Liver (tissue), 9 donors: Measurements from ENCODE around the gene NRG3. TPM values are rescaled to one million over a fixed set of nuclear protein-coding genes. Genes with fewer than 3 reads are reported as not detected.

Source experiments
- DNase-seq: peaks from one replicate; pipeline ENCODE4 v3.0.0-alpha.2; 2017; ENCODE audit warnings: low spot score
- H3K27ac ChIP-seq, 2 donors: one replicate each; pipeline ENCODE4 v1.7.0; 2013; ENCODE audit warnings: inconsistent platforms in 2 of 2, low read length in 2 of 2, control low read depth in 1 of 2, low read depth in 1 of 2, mild to moderate bottlenecking in 1 of 2
- H3K27me3 ChIP-seq, 4 donors: one replicate each; pipeline versions ENCODE4 v1.6.1 to v1.7.0; 2013; ENCODE audit warnings: low read length in 3 of 4, inconsistent platforms in 1 of 4, mild to moderate bottlenecking in 1 of 4, moderate library complexity in 1 of 4; ENCODE audit not compliant: control insufficient read depth in 4 of 4, insufficient read depth in 4 of 4
- H3K36me3 ChIP-seq, 4 donors: one replicate each; pipeline versions ENCODE4 v1.6.1 to v1.7.0; 2013; ENCODE audit warnings: low read length in 3 of 4, mild to moderate bottlenecking in 3 of 4, low read depth in 1 of 4, moderate library complexity in 1 of 4; ENCODE audit not compliant: control insufficient read depth in 4 of 4, insufficient read depth in 3 of 4
- H3K4me1 ChIP-seq, 4 donors: one replicate each; pipeline versions ENCODE4 v1.6.1 to v1.7.0; 2013; ENCODE audit warnings: low read length in 3 of 4, mild to moderate bottlenecking in 3 of 4, moderate library complexity in 1 of 4; ENCODE audit not compliant: control insufficient read depth in 4 of 4, insufficient read depth in 4 of 4
- H3K4me3 ChIP-seq, 3 donors: one replicate each; pipeline versions ENCODE4 v1.6.1 to v1.7.0; 2013; ENCODE audit warnings: low read length in 3 of 3, control low read depth in 1 of 3, low read depth in 1 of 3, mild to moderate bottlenecking in 1 of 3
- H3K9ac ChIP-seq, 2 donors: one replicate each; pipeline ENCODE4 v1.7.0; 2013; ENCODE audit warnings: low read length in 2 of 2, mild to moderate bottlenecking in 2 of 2, moderate library complexity in 2 of 2, control low read depth in 1 of 2, low read depth in 1 of 2
- H3K9me3 ChIP-seq, 4 donors: one replicate each; pipeline versions ENCODE4 v1.6.1 to v1.7.0; 2013; ENCODE audit warnings: low read length in 3 of 4; ENCODE audit not compliant: control insufficient read depth in 4 of 4
- EGR1 ChIP-seq, 2 donors: IDR thresholded peaks; 2 replicates each; pipeline ENCODE4 v1.6.1; 2016 to 2018; ENCODE audit warnings: antibody characterized with exemption in 2 of 2, low read depth in 2 of 2
- FOXA1 ChIP-seq: IDR thresholded peaks from 2 replicates; pipeline ENCODE4 v1.6.1; 2016; ENCODE audit warnings: antibody characterized with exemption
- FOXA2 ChIP-seq: IDR thresholded peaks from 2 replicates; pipeline ENCODE4 v1.6.1; 2016; ENCODE audit warnings: antibody characterized with exemption
- GABPA ChIP-seq, 2 donors: IDR thresholded peaks in 1 of 2; conservative IDR thresholded peaks in 1 of 2; 2 replicates each; pipeline ENCODE4 v1.6.1; 2016; ENCODE audit warnings: antibody characterized with exemption in 2 of 2, mild to moderate bottlenecking in 1 of 2, moderate library complexity in 1 of 2
- HNF4A ChIP-seq, 2 donors: conservative IDR thresholded peaks; 2 replicates each; pipeline ENCODE4 v1.6.1; 2016; ENCODE audit warnings: antibody characterized with exemption in 2 of 2, mild to moderate bottlenecking in 2 of 2
- HNF4G ChIP-seq: IDR thresholded peaks from 2 replicates; pipeline ENCODE4 v1.6.1; 2016; ENCODE audit warnings: antibody characterized with exemption
- JUND ChIP-seq, 2 donors: IDR thresholded peaks; 2 replicates each; pipeline ENCODE4 v1.6.1; 2016; ENCODE audit warnings: antibody characterized with exemption in 2 of 2
- NR2F2 ChIP-seq: IDR thresholded peaks from 2 replicates; pipeline ENCODE4 v1.6.1; 2016; ENCODE audit warnings: antibody characterized with exemption
- RAD21 ChIP-seq, 2 donors: IDR thresholded peaks; 2 replicates each; pipeline ENCODE4 v1.6.1; 2016; ENCODE audit warnings: antibody characterized with exemption in 2 of 2, mild to moderate bottlenecking in 2 of 2
- RXRA ChIP-seq, 2 donors: IDR thresholded peaks; 2 replicates each; pipeline ENCODE4 v1.6.1; 2017 to 2018; ENCODE audit warnings: antibody characterized with exemption in 2 of 2, mild to moderate bottlenecking in 1 of 2
- SP1 ChIP-seq: IDR thresholded peaks from 2 replicates; pipeline ENCODE4 v1.6.1; 2018; ENCODE audit warnings: antibody characterized with exemption, mild to moderate bottlenecking
- TAF1 ChIP-seq: conservative IDR thresholded peaks from 2 replicates; pipeline ENCODE4 v1.6.1; 2016; ENCODE audit warnings: antibody characterized with exemption, mild to moderate bottlenecking
- YY1 ChIP-seq: IDR thresholded peaks from 2 replicates; pipeline ENCODE4 v1.6.1; 2016; ENCODE audit warnings: antibody characterized with exemption, mild to moderate bottlenecking
- WGBS: extraction: QIAGEN DNeasy Blood & Tissue Kit; methylation state at CpG from one replicate; pipeline ENCODE4 v1.1.7; 2013; 5-methylcytosine and 5-hydroxymethylcytosine counted together
- polyA plus RNA-seq, 2 donors: library from polyadenylated mRNA; stranded (reverse) in 1 of 2; unstranded in 1 of 2; fragments of 200-250 nt in 1 of 2; fragments of >200 nt in 1 of 2; fragmentation: Nextera tagmentation in 1 of 2; extraction: Ambion mirVana in 1 of 2; gene quantifications; one replicate each; pipeline versions ENCODE4 v1.2.1 to v1.2.3, GENCODE V29; 2013 to 2015
- total RNA-seq, 2 donors: library from RNA; depleted of rRNA; stranded (reverse); fragments of >200 nt; gene quantifications; one replicate each; pipeline ENCODE4 v1.2.3, GENCODE V29; 2014
- TF ChIP-seq, protein P1 (sequence below): IDR thresholded peaks from 2 replicates; pipeline ENCODE4 v1.6.1; 2016; ENCODE audit warnings: antibody characterized with exemption
- TF ChIP-seq, protein P2 (sequence below): IDR thresholded peaks from 2 replicates; pipeline ENCODE4 v1.6.1; 2016; ENCODE audit warnings: antibody characterized with exemption
- TF ChIP-seq, protein P3 (sequence below): IDR thresholded peaks from 2 replicates; pipeline ENCODE4 v1.6.1; 2016; ENCODE audit warnings: antibody characterized with exemption, mild to moderate bottlenecking
- TF ChIP-seq, protein P4 (sequence below): IDR thresholded peaks from 2 replicates; pipeline ENCODE4 v1.6.1; 2016; ENCODE audit warnings: antibody characterized with exemption
- TF ChIP-seq, protein P5 (sequence below): fragments of 150-350 bp; IDR thresholded peaks from 2 replicates; pipeline ENCODE4 v1.5.1; 2017; ENCODE audit warnings: improper control_type of control experiment, low read depth, low read length; ENCODE audit not compliant: missing input control
- donor health status: healthy.
- donor health status: healthy.
- donor health status: healthy.
- donor health status: healthy.
- donor health status: healthy.

The NRG3 gene
- total and polyA plus RNA-seq, 4 donors: 0.24 to 3.7 (median 0.38) TPM

DNA sequence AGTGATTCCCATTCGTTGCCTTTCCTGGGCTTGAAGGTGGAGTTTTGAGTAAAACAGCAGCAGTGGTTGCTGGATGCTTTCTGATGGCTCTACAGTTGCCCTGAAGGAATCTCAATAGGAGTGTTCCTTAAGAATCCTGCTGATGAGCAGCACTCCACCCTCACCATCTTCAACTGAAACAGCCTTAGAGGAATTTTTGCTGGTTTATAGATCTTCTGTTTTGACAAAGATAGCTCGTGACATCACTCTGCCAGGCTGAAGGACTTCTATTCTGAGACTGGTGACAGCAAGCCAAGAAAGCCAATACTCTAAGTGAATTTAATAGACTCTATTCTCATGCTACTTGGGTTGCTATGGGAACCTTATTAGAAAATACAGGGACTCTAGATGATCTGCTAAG lies 1014.7 kb downstream of the NRG3 start:
- no peak for DNase-seq
- Histone ChIP-seq H3K4me1 (no peaks in the 10 kb centered on the region), H3K9me3 (no peaks in the 10 kb centered on the region), H3K27ac (no peak overlapping the region), H3K4me3 (no peak overlapping the region), H3K9ac (no peak overlapping the region), H3K27me3 (no peaks in the 10 kb centered on the region), H3K36me3 (no peaks in the 10 kb centered on the region)
- TF ChIP-seq RAD21 (IDR thresholded peaks at IDR 0.05) (no peak), YY1 (no peak), TAF1 (no peak), JUND (IDR thresholded peaks at IDR 0.05) (no peak), FOXA2 (no peak), HNF4G (no peak), GABPA (IDR thresholded peaks at IDR 0.05 in 1 of 2, conservative IDR thresholded peaks at IDR 0.05 in 1 of 2) (no peak), NR2F2 (no peak), SP1 (no peak)
- TF ChIP-seq, protein P1, sequence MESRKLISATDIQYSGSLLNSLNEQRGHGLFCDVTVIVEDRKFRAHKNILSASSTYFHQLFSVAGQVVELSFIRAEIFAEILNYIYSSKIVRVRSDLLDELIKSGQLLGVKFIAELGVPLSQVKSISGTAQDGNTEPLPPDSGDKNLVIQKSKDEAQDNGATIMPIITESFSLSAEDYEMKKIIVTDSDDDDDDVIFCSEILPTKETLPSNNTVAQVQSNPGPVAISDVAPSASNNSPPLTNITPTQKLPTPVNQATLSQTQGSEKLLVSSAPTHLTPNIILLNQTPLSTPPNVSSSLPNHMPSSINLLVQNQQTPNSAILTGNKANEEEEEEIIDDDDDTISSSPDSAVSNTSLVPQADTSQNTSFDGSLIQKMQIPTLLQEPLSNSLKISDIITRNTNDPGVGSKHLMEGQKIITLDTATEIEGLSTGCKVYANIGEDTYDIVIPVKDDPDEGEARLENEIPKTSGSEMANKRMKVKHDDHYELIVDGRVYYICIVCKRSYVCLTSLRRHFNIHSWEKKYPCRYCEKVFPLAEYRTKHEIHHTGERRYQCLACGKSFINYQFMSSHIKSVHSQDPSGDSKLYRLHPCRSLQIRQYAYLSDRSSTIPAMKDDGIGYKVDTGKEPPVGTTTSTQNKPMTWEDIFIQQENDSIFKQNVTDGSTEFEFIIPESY: no peak
- TF ChIP-seq, protein P2, sequence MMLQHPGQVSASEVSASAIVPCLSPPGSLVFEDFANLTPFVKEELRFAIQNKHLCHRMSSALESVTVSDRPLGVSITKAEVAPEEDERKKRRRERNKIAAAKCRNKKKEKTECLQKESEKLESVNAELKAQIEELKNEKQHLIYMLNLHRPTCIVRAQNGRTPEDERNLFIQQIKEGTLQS: no peak
- TF ChIP-seq, protein P3, sequence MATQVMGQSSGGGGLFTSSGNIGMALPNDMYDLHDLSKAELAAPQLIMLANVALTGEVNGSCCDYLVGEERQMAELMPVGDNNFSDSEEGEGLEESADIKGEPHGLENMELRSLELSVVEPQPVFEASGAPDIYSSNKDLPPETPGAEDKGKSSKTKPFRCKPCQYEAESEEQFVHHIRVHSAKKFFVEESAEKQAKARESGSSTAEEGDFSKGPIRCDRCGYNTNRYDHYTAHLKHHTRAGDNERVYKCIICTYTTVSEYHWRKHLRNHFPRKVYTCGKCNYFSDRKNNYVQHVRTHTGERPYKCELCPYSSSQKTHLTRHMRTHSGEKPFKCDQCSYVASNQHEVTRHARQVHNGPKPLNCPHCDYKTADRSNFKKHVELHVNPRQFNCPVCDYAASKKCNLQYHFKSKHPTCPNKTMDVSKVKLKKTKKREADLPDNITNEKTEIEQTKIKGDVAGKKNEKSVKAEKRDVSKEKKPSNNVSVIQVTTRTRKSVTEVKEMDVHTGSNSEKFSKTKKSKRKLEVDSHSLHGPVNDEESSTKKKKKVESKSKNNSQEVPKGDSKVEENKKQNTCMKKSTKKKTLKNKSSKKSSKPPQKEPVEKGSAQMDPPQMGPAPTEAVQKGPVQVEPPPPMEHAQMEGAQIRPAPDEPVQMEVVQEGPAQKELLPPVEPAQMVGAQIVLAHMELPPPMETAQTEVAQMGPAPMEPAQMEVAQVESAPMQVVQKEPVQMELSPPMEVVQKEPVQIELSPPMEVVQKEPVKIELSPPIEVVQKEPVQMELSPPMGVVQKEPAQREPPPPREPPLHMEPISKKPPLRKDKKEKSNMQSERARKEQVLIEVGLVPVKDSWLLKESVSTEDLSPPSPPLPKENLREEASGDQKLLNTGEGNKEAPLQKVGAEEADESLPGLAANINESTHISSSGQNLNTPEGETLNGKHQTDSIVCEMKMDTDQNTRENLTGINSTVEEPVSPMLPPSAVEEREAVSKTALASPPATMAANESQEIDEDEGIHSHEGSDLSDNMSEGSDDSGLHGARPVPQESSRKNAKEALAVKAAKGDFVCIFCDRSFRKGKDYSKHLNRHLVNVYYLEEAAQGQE: no peak
- TF ChIP-seq, protein P4, sequence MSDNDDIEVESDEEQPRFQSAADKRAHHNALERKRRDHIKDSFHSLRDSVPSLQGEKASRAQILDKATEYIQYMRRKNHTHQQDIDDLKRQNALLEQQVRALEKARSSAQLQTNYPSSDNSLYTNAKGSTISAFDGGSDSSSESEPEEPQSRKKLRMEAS: no peak
- TF ChIP-seq, protein P5, sequence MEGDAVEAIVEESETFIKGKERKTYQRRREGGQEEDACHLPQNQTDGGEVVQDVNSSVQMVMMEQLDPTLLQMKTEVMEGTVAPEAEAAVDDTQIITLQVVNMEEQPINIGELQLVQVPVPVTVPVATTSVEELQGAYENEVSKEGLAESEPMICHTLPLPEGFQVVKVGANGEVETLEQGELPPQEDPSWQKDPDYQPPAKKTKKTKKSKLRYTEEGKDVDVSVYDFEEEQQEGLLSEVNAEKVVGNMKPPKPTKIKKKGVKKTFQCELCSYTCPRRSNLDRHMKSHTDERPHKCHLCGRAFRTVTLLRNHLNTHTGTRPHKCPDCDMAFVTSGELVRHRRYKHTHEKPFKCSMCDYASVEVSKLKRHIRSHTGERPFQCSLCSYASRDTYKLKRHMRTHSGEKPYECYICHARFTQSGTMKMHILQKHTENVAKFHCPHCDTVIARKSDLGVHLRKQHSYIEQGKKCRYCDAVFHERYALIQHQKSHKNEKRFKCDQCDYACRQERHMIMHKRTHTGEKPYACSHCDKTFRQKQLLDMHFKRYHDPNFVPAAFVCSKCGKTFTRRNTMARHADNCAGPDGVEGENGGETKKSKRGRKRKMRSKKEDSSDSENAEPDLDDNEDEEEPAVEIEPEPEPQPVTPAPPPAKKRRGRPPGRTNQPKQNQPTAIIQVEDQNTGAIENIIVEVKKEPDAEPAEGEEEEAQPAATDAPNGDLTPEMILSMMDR: no peak
- 69% methylated on average over 2 of the region's 2 CpGs for whole genome bisulfite sequencing

DNA sequence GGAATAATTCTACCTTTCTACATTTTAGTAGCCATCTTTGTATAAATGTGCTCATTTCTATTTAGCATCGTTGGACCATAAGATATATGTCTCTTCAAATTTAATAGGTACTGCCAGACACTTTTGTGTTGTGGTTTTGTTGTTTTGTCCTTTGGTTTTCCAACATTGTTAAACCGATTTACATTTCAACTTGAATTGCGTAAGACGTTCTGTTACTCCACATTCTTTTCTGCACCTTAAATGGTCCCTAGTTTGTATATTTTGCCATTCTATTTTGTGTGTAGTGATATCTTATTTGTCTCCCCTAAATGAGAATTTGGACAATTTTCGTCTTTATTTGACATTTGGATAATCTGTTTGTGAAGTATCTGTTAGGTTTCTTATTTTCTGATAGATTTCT lies 1015.6 kb downstream of the NRG3 start:
- no peaks in the 10 kb centered on the region for H3K9me3 ChIP-seq
- no peaks in the 10 kb centered on the region for H3K27me3 ChIP-seq
- no peak overlapping the region for H3K9ac ChIP-seq
- no peak overlapping the region for H3K27ac ChIP-seq
- no peaks in the 10 kb centered on the region for H3K36me3 ChIP-seq
- no peak for DNase-seq
- no peak overlapping the region for H3K4me3 ChIP-seq
- 81% methylated on average over 5 of the region's 5 CpGs for WGBS
- H3K4me1 ChIP-seq: no peaks in the 10 kb centered on the region
- TF ChIP-seq YY1: no peak
- TF ChIP-seq FOXA2: no peak
- TF ChIP-seq FOXA1: no peak
- no peak for TF ChIP-seq GABPA (IDR thresholded peaks at IDR 0.05 in 1 of 2, conservative IDR thresholded peaks at IDR 0.05 in 1 of 2)
- TF ChIP-seq RXRA (IDR thresholded peaks at IDR 0.05): no peak
- TF ChIP-seq, protein P2: no peak
- no peak for TF ChIP-seq EGR1 (IDR thresholded peaks at IDR 0.05; ENCODE audit: low read depth in 2 of 2)
- TF ChIP-seq, protein P4: no peak
- TF ChIP-seq HNF4A (conservative IDR thresholded peaks at IDR 0.05): no peak
- no peak for TF ChIP-seq NR2F2
- TF ChIP-seq, protein P1: no peak
- TF ChIP-seq, protein P3: no peak
- no peak for TF ChIP-seq TAF1
